Neural progenitor cell (in vitro differentiated cells): Measurements from ENCODE around the gene DIO3.

Experiments used
- EZH2 ChIP-seq: fragments of 200-600 bp; sonication (generic); IDR thresholded peaks from 2 replicates; pipeline ENCODE4 v1.6.1; 2017; ENCODE audit warnings: antibody characterized with exemption, mild to moderate bottlenecking, moderate library complexity
- EZH2phosphoT487 ChIP-seq: fragments of 200-600 bp; sonication (generic); IDR thresholded peaks from 2 replicates; pipeline ENCODE4 v1.6.1; 2017; ENCODE audit warnings: antibody characterized with exemption
- TF ChIP-seq, protein P1 (sequence below): fragments of 200-600 bp; sonication (generic); IDR thresholded peaks from 2 replicates; pipeline ENCODE4 v1.5.1; 2017; ENCODE audit warnings: antibody characterized with exemption, mild to moderate bottlenecking

DNA sequence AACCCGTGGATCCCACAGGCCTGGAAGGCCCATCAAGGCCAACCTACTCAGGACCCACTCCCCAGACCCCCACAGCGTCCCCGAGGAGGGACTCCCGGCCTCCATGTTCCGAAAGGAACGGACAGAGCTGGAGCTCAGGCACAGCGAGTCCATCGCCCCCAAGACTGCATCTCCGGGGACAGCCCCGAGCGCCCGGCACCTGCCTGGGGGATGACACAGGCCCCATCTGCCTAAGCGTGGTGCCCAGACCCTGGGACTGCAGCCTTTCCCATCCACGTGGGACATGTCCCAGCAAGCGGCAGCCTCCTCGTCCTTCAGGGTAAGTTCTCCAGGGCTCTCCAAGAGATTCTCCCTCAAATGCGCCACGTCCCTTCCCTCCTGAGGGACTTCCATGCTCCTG lies 12.1 kb upstream of the DIO3 start:
- TF ChIP-seq, protein P1, sequence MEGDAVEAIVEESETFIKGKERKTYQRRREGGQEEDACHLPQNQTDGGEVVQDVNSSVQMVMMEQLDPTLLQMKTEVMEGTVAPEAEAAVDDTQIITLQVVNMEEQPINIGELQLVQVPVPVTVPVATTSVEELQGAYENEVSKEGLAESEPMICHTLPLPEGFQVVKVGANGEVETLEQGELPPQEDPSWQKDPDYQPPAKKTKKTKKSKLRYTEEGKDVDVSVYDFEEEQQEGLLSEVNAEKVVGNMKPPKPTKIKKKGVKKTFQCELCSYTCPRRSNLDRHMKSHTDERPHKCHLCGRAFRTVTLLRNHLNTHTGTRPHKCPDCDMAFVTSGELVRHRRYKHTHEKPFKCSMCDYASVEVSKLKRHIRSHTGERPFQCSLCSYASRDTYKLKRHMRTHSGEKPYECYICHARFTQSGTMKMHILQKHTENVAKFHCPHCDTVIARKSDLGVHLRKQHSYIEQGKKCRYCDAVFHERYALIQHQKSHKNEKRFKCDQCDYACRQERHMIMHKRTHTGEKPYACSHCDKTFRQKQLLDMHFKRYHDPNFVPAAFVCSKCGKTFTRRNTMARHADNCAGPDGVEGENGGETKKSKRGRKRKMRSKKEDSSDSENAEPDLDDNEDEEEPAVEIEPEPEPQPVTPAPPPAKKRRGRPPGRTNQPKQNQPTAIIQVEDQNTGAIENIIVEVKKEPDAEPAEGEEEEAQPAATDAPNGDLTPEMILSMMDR, result no peak
- TF ChIP-seq EZH2, result no peak
- no peak for TF ChIP-seq EZH2phosphoT487
